BJ (cell line): ENCODE results near the gene NUDT22. TPM values are rescaled to one million over a fixed set of nuclear protein-coding genes. Genes with fewer than 3 reads are reported as not detected.

Source experiments
- CTCF ChIA-PET: fragments of 350-600 bp; formaldehyde crosslinking; extraction: SDS; loops from one replicate; lab custom pipeline; 2021; ENCODE audit warnings: antibody characterized with exemption, inconsistent platforms; lab: Yijun Ruan, JAX
- POLR2A ChIA-PET: fragments of 300-600 bp; sonication (Branson Sonifier 250); formaldehyde crosslinking; extraction: SDS; loops from one replicate; lab custom pipeline; 2021; ENCODE audit warnings: antibody characterized with exemption; lab: Charles Lee
- DNase-seq: peaks from one replicate; pipeline ENCODE4 v3.0.0-alpha.2; 2011; ENCODE audit warnings: low read depth
- H3K27me3 ChIP-seq: 2 replicates; pipeline ENCODE4 v1.6.0; 2011; ENCODE audit warnings: low read length; ENCODE audit not compliant: control insufficient read depth, insufficient read depth
- H3K36me3 ChIP-seq: 2 replicates; pipeline ENCODE4 v1.5.1; 2011; ENCODE audit warnings: low read length; ENCODE audit not compliant: control insufficient read depth, insufficient read depth
- H3K4me3 ChIP-seq: 2 replicates; pipeline ENCODE4 v1.5.1; 2011; ENCODE audit warnings: low read depth, mild to moderate bottlenecking, control low read depth, low read length
- CTCF ChIP-seq: IDR thresholded peaks from 2 replicates; pipeline ENCODE4 v1.5.1; 2011; ENCODE audit warnings: low read depth, mild to moderate bottlenecking, control low read depth, inconsistent platforms, low read length, moderate library complexity; ENCODE audit not compliant: insufficient read depth
- polyA plus RNA-seq: library from polyadenylated mRNA; depleted of rRNA; stranded (reverse); fragments of >200 nt; gene quantifications from 2 replicates; pipeline ENCODE4 v1.2.3, GENCODE V29; 2011

The NUDT22 gene
- polyA plus RNA-seq, 1 experiment: 51.2 TPM

- H3K27me3 ChIP-seq: no peaks in the 10 kb centered on the region
- H3K36me3 ChIP-seq: peaks cover 11% of the 10 kb centered on the region
- TF ChIP-seq CTCF: no peak
- POLR2A ChIA-PET: interaction anchor here (0.6 kb wide), 1 partner anchor 37 kb away, joined by 3 read pairs; no protein-coding TSS in a partner anchor
- no peak overlapping the region for H3K4me3 ChIP-seq
- no peak for DNase-seq
- CTCF ChIA-PET: interaction anchor here (1.4 to 5.2 kb wide), 3 partner anchors 8 to 33 kb away, joined by 4 to 26 read pairs (median 6); partner anchors contain the start of genes FERMT3 and PLCB3
Measured at GRCh38 chr11:64218628-64219353, 7.3 kb upstream of the NUDT22 start.

- CTCF ChIA-PET: no interaction called here
- Histone ChIP-seq H3K27me3 (no peaks in the 10 kb centered on the region), H3K36me3 (peaks cover 15% of the 10 kb centered on the region), H3K4me3 (no peak overlapping the region)
- DNase-seq: no peak
- TF ChIP-seq CTCF: no peak
- POLR2A ChIA-PET: no interaction called here
Measured at GRCh38 chr11:64219354-64219684, 6.8 kb upstream of the NUDT22 start.

- Histone ChIP-seq H3K27me3 (no peaks in the 10 kb centered on the region), H3K36me3 (peaks cover 17% of the 10 kb centered on the region), H3K4me3 (no peak overlapping the region)
- DNase-seq: no peak
- ChIA-PET POLR2A (no interaction called here), CTCF (no interaction called here)
- no peak for TF ChIP-seq CTCF
Measured at GRCh38 chr11:64219755-64220154, 6.3 kb upstream of the NUDT22 start.

GRCh38 chr11:64220271-64220670 lies 5.8 kb upstream of the NUDT22 start:
- no peak for DNase-seq
- no peak for TF ChIP-seq CTCF
- ChIA-PET POLR2A (no interaction called here), CTCF (interaction anchor here (4.8 kb wide), 1 partner anchor 14 kb away, joined by 26 read pairs; the partner anchor contains the start of gene FERMT3)
- Histone ChIP-seq H3K4me3 (no peak overlapping the region), H3K27me3 (no peaks in the 10 kb centered on the region), H3K36me3 (peaks cover 17% of the 10 kb centered on the region)

- no peak for DNase-seq
- Histone ChIP-seq H3K36me3 (peaks cover 17% of the 10 kb centered on the region), H3K4me3 (no peak overlapping the region), H3K27me3 (no peaks in the 10 kb centered on the region)
- no peak for TF ChIP-seq CTCF
- ChIA-PET CTCF (interaction anchor here (4.8 kb wide), 1 partner anchor 15 kb away, joined by 26 read pairs; the partner anchor contains the start of gene FERMT3), POLR2A (no interaction called here)
Measured at GRCh38 chr11:64220798-64221197, 5.3 kb upstream of the NUDT22 start.
